Measurements from ENCODE around the gene TRIM65. TPM values are rescaled to one million over a fixed set of nuclear protein-coding genes. Genes with fewer than 3 reads are reported as not detected.

The TRIM65 gene
- total RNA-seq, 1 donor from 2014 or later: 15.4 TPM

DNA sequence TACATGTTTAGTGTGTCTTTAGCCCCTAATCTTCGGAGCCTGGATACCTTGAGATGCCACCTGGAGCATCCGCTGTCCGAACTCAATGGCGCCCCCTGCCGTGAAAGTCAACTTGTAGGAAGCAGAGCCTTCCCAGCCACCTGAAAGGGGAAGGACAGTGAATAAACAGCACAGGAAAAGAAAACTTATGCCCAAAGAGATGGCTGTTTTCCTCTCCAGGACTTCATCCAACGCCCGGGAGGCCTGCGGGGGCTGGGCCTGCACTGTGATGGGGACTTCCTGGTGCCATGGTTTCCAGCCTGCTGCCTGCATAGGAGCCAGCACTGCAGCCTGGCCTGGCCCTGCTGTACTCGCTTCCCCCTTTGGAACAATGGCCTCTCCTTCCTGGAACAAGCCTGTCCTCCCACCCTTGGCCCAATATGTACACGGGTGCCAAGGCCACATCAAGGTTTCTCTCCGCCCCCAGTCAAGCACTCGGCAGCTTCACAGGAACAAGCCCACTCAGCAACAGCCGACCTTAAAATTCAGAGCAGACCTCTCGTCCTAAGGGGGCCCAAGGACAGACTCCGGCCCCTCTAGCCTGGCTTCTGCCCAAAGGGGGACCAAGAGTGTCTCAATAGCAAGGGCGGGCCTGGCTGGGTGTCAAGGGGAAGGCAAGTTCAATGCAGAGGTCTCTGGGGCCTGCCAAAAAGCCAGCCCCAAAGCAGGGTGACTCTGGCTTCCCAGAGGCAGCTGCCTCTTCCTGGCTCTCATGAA is 48.0 kb downstream of the TRIM65 start:
- Mint-ChIP-seq H3K27me3 (ENCODE audit: low read depth, unreplicated experiment) (no peaks in the 10 kb centered on the region), H3K36me3 (ENCODE audit: low read depth, unreplicated experiment) (peaks cover 25% of the 10 kb centered on the region), H3K4me3 (ENCODE audit: unreplicated experiment) (no peak overlapping the region), H3K27ac (ENCODE audit: unreplicated experiment) (no peak overlapping the region), H3K4me1 (ENCODE audit: low read depth, unreplicated experiment) (peaks cover 8% of the 10 kb centered on the region), H3K9me3 (ENCODE audit: unreplicated experiment) (no peaks in the 10 kb centered on the region)
- Histone ChIP-seq H2AFZ (ENCODE audit: low read depth, low read length) (no peak overlapping the region), H3K79me2 (ENCODE audit: insufficient read depth, low read length) (no peaks in the 10 kb centered on the region), H3K9ac (ENCODE audit: low read length) (no peak overlapping the region), H3K36me3 (ENCODE audit: insufficient read depth, low read length) (peaks cover 10% of the 10 kb centered on the region), H3K9me3 (ENCODE audit: insufficient read depth, low read depth, low read length) (no peaks in the 10 kb centered on the region), H3K4me1 (ENCODE audit: insufficient read depth, low read length) (peaks cover 29% of the 10 kb centered on the region), H3K4me3 (ENCODE audit: insufficient read depth, low read depth, low read length) (no peak overlapping the region), H3K4me2 (ENCODE audit: low read length) (no peak overlapping the region), H4K20me1 (ENCODE audit: insufficient read depth, low read length) (peaks cover 6% of the 10 kb centered on the region), H3K27ac (ENCODE audit: low read depth, low read length) (no peak overlapping the region), H3K27me3 (ENCODE audit: insufficient read depth, low read length) (no peaks in the 10 kb centered on the region)
- peak; percentile 52 for TF ChIP-seq CTCF (IDR thresholded peaks at IDR 0.05; ENCODE audit: insufficient read depth, low read depth, low read length)
- TF ChIP-seq EZH2 (IDR thresholded peaks at IDR 0.05; ENCODE audit: insufficient read depth, low read length): no peak
- FAIRE-seq: no peak
- DNase-seq (ENCODE audit: low read depth): no peak

- H3K4me1 ChIP-seq (ENCODE audit: insufficient read depth, low read length): peaks cover 22% of the 10 kb centered on the region
- no peaks in the 10 kb centered on the region for H3K9me3 ChIP-seq (ENCODE audit: insufficient read depth, low read depth, low read length)
- H4K20me1 ChIP-seq (ENCODE audit: insufficient read depth, low read length): peaks cover 6% of the 10 kb centered on the region
- H3K4me3 Mint-ChIP-seq (ENCODE audit: unreplicated experiment): no peak overlapping the region
- FAIRE-seq (no peak), DNase-seq (ENCODE audit: low read depth) (no peak)
- H3K27ac ChIP-seq (ENCODE audit: low read depth, low read length): no peak overlapping the region
- H2AFZ ChIP-seq (ENCODE audit: low read depth, low read length): no peak overlapping the region
- no peak overlapping the region for H3K4me3 ChIP-seq (ENCODE audit: insufficient read depth, low read depth, low read length)
- no peak overlapping the region for H3K4me2 ChIP-seq (ENCODE audit: low read length)
- H3K9ac ChIP-seq (ENCODE audit: low read length): no peak overlapping the region
- TF ChIP-seq CTCF (IDR thresholded peaks at IDR 0.05; ENCODE audit: insufficient read depth, low read depth, low read length) (no peak), EZH2 (IDR thresholded peaks at IDR 0.05; ENCODE audit: insufficient read depth, low read length) (no peak)
- no peaks in the 10 kb centered on the region for H3K79me2 ChIP-seq (ENCODE audit: insufficient read depth, low read length)
- no peaks in the 10 kb centered on the region for H3K9me3 Mint-ChIP-seq (ENCODE audit: unreplicated experiment)
- H3K27me3 ChIP-seq (ENCODE audit: insufficient read depth, low read length): no peaks in the 10 kb centered on the region
- no peaks in the 10 kb centered on the region for H3K27me3 Mint-ChIP-seq (ENCODE audit: low read depth, unreplicated experiment)
- H3K4me1 Mint-ChIP-seq (ENCODE audit: low read depth, unreplicated experiment): peaks cover 8% of the 10 kb centered on the region
- peaks cover 10% of the 10 kb centered on the region for H3K36me3 ChIP-seq (ENCODE audit: insufficient read depth, low read length)
- no peak overlapping the region for H3K27ac Mint-ChIP-seq (ENCODE audit: unreplicated experiment)
- H3K36me3 Mint-ChIP-seq (ENCODE audit: low read depth, unreplicated experiment): peaks cover 25% of the 10 kb centered on the region
These were observed 48.9 kb downstream of the TRIM65 start for GRCh38 chr17:75847614-75848522.

Measured in astrocyte (in vitro differentiated cells and primary cell).